WTC11 (cell line): ENCODE data around the gene FCRL6. TPM values are rescaled to one million over a fixed set of nuclear protein-coding genes. Genes with fewer than 3 reads are reported as not detected.

ENCODE experiments used
- ATAC-seq: fragments of 200-7000 bp; cut with Tn5 transposase; 2 replicates; pipeline ENCODE4 v1.10.0; 2021; ENCODE audit warnings: mild to moderate bottlenecking, moderate library complexity
- CTCF ChIA-PET: fragments of 300-600 bp; sonication (Branson Sonifier 250); formaldehyde crosslinking; loops from one replicate; lab custom pipeline; 2021; ENCODE audit warnings: antibody characterized with exemption; lab: Charles Lee
- POLR2A ChIA-PET: fragments of 350-600 bp; sonication (Branson Sonifier 250); formaldehyde crosslinking; loops from one replicate; lab custom pipeline; 2021; ENCODE audit warnings: antibody characterized with exemption; lab: Charles Lee
- DNase-seq: peaks from one replicate; pipeline ENCODE4 v3.0.0; 2021; ENCODE audit warnings: low spot score
- H3K27ac Mint-ChIP-seq: 2 replicates; pipeline ENCODE4 v1.8.0; 2021; ENCODE audit warnings: mixed read lengths
- H3K27me3 Mint-ChIP-seq: 2 replicates; pipeline ENCODE4 v1.8.0; 2021; ENCODE audit warnings: low read depth, mild to moderate bottlenecking, moderate library complexity, mixed read lengths
- H3K36me3 Mint-ChIP-seq: 2 replicates; pipeline ENCODE4 v1.8.0; 2021; ENCODE audit warnings: mixed read lengths
- H3K4me1 Mint-ChIP-seq: 2 replicates; pipeline ENCODE4 v1.8.0; 2022; ENCODE audit warnings: mixed read lengths
- H3K4me3 Mint-ChIP-seq: 2 replicates; pipeline ENCODE4 v1.8.0; 2021; ENCODE audit warnings: mild to moderate bottlenecking, moderate library complexity, mixed read lengths
- H3K9me3 Mint-ChIP-seq: 2 replicates; pipeline ENCODE4 v1.8.0; 2021; ENCODE audit warnings: mixed read lengths
- ELF4 ChIP-seq: sonication (generic); formaldehyde crosslinking; IDR thresholded peaks from 2 replicates; pipeline ENCODE4 v1.8.1; 2022; ENCODE audit warnings: low read depth, mild to moderate bottlenecking, moderate library complexity, missing genetic modification reagents
- FOXK1 ChIP-seq: sonication (generic); formaldehyde crosslinking; IDR thresholded peaks from 2 replicates; pipeline ENCODE4 v1.8.0; 2022; ENCODE audit warnings: mild to moderate bottlenecking, moderate library complexity, missing genetic modification reagents
- GABPB1 ChIP-seq: sonication (generic); formaldehyde crosslinking; IDR thresholded peaks from 2 replicates; pipeline ENCODE4 v1.8.1; 2023; ENCODE audit warnings: mild to moderate bottlenecking, missing genetic modification reagents
- GRHL2 ChIP-seq: fragments of 250-450 bp; sonication (Bioruptor Pico); IDR thresholded peaks from 2 replicates; pipeline ENCODE4 v1.8.0; 2022; ENCODE audit warnings: mild to moderate bottlenecking, moderate library complexity; ENCODE audit not compliant: insufficient replicate concordance, severe bottlenecking
- GTF2I ChIP-seq: fragments of 250-450 bp; sonication (Bioruptor Pico); conservative IDR thresholded peaks from 2 replicates; pipeline ENCODE4 v1.4.0; 2021; ENCODE audit warnings: mild to moderate bottlenecking
- IRF2 ChIP-seq: sonication (generic); formaldehyde crosslinking; IDR thresholded peaks from 2 replicates; pipeline ENCODE4 v1.8.0; 2022; ENCODE audit warnings: low read depth, missing genetic modification reagents, borderline replicate concordance
- NR1H2 ChIP-seq: sonication (generic); formaldehyde crosslinking; IDR thresholded peaks from 2 replicates; pipeline ENCODE4 v1.9.0; 2021; ENCODE audit warnings: mild to moderate bottlenecking, moderate library complexity, missing genetic modification reagents
- PRRX2 ChIP-seq: fragments of 250-450 bp; sonication (Bioruptor Pico); IDR thresholded peaks from 2 replicates; pipeline ENCODE4 v1.8.0; 2021; ENCODE audit warnings: mild to moderate bottlenecking
- RELA ChIP-seq: sonication (generic); formaldehyde crosslinking; IDR thresholded peaks from 2 replicates; pipeline ENCODE4 v1.8.1; 2022; ENCODE audit warnings: missing genetic modification reagents, mild to moderate bottlenecking, borderline replicate concordance
- SMAD3 ChIP-seq: sonication (generic); formaldehyde crosslinking; IDR thresholded peaks from 2 replicates; pipeline ENCODE4 v1.8.0; 2022; ENCODE audit warnings: missing genetic modification reagents, mild to moderate bottlenecking, borderline replicate concordance
- SMAD4 ChIP-seq: sonication (generic); formaldehyde crosslinking; IDR thresholded peaks from 2 replicates; pipeline ENCODE4 v1.8.0; 2022; ENCODE audit warnings: mild to moderate bottlenecking, missing genetic modification reagents
- TCF7 ChIP-seq: sonication (generic); formaldehyde crosslinking; IDR thresholded peaks from 2 replicates; pipeline ENCODE4 v1.8.0; 2022; ENCODE audit warnings: mild to moderate bottlenecking, low read depth, missing genetic modification reagents, moderate library complexity
- TEAD1 ChIP-seq: sonication (generic); formaldehyde crosslinking; IDR thresholded peaks from 2 replicates; pipeline ENCODE4 v1.8.0; 2022; ENCODE audit warnings: mild to moderate bottlenecking, missing genetic modification reagents
- ZBTB21 ChIP-seq: sonication (generic); formaldehyde crosslinking; IDR thresholded peaks from 2 replicates; pipeline ENCODE4 v1.8.1; 2023; ENCODE audit warnings: mild to moderate bottlenecking, missing genetic modification reagents, borderline replicate concordance
- ZNF121 ChIP-seq: sonication (generic); formaldehyde crosslinking; IDR thresholded peaks from 2 replicates; pipeline ENCODE4 v1.8.0; 2023; ENCODE audit warnings: missing genetic modification reagents
- ZNF138 ChIP-seq: sonication (generic); formaldehyde crosslinking; conservative IDR thresholded peaks from 2 replicates; pipeline ENCODE4 v1.8.1; 2022; ENCODE audit warnings: mild to moderate bottlenecking, moderate library complexity, missing genetic modification reagents
- ZNF317 ChIP-seq: sonication (generic); formaldehyde crosslinking; IDR thresholded peaks from 2 replicates; pipeline ENCODE4 v1.8.1; 2023; ENCODE audit warnings: low read depth, mild to moderate bottlenecking, moderate library complexity, missing genetic modification reagents, borderline replicate concordance
- total RNA-seq: library from RNA; stranded (reverse); gene quantifications from 3 replicates; pipeline ENCODE4 v1.2.3, GENCODE V29; 2021
- TF ChIP-seq, protein P1 (sequence below): fragments of 250-450 bp; sonication (Bioruptor Pico); IDR thresholded peaks from 2 replicates; pipeline ENCODE4 v2.1.2; 2022; ENCODE audit warnings: mild to moderate bottlenecking, moderate library complexity
- TF ChIP-seq, protein P2 (sequence below): sonication (generic); formaldehyde crosslinking; IDR thresholded peaks from 2 replicates; pipeline ENCODE4 v1.8.0; 2022; ENCODE audit warnings: mild to moderate bottlenecking, missing genetic modification reagents
- TF ChIP-seq, protein P3 (sequence below): sonication (generic); formaldehyde crosslinking; IDR thresholded peaks from 2 replicates; pipeline ENCODE4 v1.8.0; 2022; ENCODE audit warnings: mild to moderate bottlenecking, missing genetic modification reagents
- TF ChIP-seq, protein P4 (sequence below): fragments of 250-450 bp; sonication (Bioruptor Pico); IDR thresholded peaks from 2 replicates; pipeline ENCODE4 v1.9.0; 2021; ENCODE audit warnings: mild to moderate bottlenecking
- TF ChIP-seq, protein P5 (sequence below): fragments of 250-450 bp; sonication (Bioruptor Pico); conservative IDR thresholded peaks from 2 replicates; pipeline ENCODE4 v1.9.0; 2021; ENCODE audit warnings: mild to moderate bottlenecking
- TF ChIP-seq, protein P6 (sequence below): sonication (generic); formaldehyde crosslinking; IDR thresholded peaks from 2 replicates; pipeline ENCODE4 v1.8.1; 2022; ENCODE audit warnings: missing genetic modification reagents, borderline replicate concordance

The FCRL6 gene
- total RNA-seq, 1 experiment from 2014 or later = not detected

DNA sequence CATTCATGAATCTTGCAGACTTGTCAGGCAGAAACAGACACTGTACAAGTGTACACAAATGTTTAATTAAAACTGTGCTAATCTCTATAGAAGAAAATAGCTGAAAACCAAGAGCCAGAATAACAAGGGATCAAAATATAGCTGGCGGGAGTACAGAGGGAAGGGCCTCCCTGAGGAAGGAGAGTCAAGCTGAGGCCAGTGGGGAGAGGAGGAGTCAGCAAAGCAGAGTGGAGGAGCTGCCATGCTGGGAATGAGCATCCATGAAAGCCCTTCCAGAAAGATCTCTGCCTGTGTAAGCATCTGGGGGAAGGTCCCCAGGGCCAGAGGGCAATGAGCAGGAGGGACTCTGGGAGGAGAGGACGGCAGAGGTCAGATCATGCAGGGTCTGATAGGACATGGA, 39.6 kb downstream of the FCRL6 start (continued):
- no peak for TF ChIP-seq SMAD3 (CRISPR knock-in tag)
- no peak for TF ChIP-seq ZNF317 (CRISPR knock-in tag)
- no peak for TF ChIP-seq TCF7 (CRISPR knock-in tag)
- TF ChIP-seq ELF4 (CRISPR knock-in tag) = no peak
- TF ChIP-seq, protein P1, sequence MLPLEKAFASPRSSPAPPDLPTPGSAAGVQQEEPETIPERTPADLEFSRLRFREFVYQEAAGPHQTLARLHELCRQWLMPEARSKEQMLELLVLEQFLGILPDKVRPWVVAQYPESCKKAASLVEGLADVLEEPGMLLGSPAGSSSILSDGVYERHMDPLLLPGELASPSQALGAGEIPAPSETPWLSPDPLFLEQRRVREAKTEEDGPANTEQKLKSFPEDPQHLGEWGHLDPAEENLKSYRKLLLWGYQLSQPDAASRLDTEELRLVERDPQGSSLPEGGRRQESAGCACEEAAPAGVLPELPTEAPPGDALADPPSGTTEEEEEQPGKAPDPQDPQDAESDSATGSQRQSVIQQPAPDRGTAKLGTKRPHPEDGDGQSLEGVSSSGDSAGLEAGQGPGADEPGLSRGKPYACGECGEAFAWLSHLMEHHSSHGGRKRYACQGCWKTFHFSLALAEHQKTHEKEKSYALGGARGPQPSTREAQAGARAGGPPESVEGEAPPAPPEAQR (CRISPR knock-in tag) = no peak
- TF ChIP-seq IRF2 (CRISPR knock-in tag) = no peak
- TF ChIP-seq, protein P2, sequence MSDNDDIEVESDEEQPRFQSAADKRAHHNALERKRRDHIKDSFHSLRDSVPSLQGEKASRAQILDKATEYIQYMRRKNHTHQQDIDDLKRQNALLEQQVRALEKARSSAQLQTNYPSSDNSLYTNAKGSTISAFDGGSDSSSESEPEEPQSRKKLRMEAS (CRISPR knock-in tag) = no peak
- no peak for TF ChIP-seq FOXK1 (CRISPR knock-in tag)
- TF ChIP-seq, protein P3, sequence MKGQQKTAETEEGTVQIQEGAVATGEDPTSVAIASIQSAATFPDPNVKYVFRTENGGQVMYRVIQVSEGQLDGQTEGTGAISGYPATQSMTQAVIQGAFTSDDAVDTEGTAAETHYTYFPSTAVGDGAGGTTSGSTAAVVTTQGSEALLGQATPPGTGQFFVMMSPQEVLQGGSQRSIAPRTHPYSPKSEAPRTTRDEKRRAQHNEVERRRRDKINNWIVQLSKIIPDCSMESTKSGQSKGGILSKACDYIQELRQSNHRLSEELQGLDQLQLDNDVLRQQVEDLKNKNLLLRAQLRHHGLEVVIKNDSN (CRISPR knock-in tag) = no peak
- no peak for TF ChIP-seq SMAD4

DNA sequence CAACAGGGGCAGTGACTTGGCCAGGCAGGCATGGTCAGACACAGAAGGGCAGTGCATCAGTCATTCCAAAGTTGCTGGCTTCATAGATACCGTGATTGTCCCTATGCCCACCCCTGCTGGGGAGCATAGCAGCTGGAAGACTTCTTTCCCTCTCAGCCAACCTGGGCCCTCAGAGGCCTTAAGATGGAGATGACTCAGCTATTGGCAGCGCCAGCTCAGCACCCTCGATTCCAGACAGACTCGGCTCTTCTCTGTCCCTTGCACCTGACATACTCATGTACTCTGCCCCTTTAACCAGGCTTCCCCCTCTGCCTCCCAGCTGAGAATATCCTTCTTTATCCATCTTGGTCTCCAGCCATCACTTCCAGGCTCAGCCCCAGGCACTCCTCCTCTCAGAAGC, 41.3 kb downstream of the FCRL6 start:
- no peak for ATAC-seq
- Mint-ChIP-seq H3K27ac (no peak overlapping the region), H3K4me1 (peaks cover 6% of the 10 kb centered on the region), H3K4me3 (no peak overlapping the region), H3K27me3 (peaks cover 2% of the 10 kb centered on the region; the same call in 1 of the 2 replicates), H3K9me3 (no peaks in the 10 kb centered on the region), H3K36me3 (no peaks in the 10 kb centered on the region)
- TF ChIP-seq FOXK1 (CRISPR knock-in tag) = no peak
- TF ChIP-seq ZBTB21 (CRISPR knock-in tag) = no peak
- DNase-seq = no peak
- ChIA-PET CTCF (interaction anchor here (0.8 to 2.3 kb wide), 5 partner anchors 10 to 632 kb away, joined by 3 to 7 read pairs (median 4); no protein-coding TSS in a partner anchor), POLR2A (no interaction called here)

DNA sequence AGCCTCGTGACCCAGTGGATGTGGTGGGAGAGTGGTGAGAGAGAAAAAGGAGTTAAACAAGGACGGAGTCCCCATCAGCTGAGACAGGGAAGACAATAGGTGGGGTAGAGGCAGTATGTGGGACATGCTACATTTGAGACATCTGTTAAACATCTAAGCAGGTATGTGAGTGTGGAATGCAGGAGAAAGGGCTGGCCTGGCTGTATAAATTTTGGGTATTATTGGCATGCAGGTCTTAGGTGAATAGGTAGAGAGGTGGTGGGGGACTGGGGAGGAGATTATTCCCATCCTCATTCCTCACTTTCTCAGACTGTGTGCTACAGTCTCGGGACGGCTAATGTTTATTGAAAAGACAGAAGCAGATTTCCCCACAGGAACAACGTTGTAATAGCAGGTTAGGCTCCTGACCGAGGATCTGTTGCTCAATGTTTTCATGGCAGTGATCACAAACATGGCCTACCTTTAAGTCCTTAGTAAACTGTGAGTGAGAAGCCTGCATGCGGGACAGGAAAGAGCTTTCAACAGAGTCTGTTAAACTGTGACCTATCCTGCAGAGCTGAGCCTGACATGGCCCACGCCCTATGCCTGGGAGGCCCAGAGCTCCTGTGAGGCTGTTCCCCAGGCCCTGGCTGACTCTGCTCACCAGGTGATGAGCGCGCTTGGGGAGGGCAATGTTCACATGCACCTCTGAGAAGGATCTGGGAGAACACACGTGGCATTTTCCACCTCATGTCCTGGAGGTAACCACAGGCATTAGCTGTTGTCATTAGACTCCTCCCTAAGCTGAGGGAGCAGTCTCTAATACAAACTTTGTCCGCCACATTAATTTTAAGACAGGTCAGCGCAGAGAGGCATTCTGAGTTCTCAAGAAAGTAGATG, 43.8 kb downstream of the FCRL6 start:
- H3K4me3 Mint-ChIP-seq = no peak overlapping the region
- H3K4me1 Mint-ChIP-seq = peaks cover 6% of the 10 kb centered on the region
- DNase-seq (no peak), ATAC-seq (no peak; the same call in 1 of the 2 replicates)
- no peaks in the 10 kb centered on the region for H3K36me3 Mint-ChIP-seq
- ChIA-PET POLR2A (no interaction called here), CTCF (interaction anchor here (0.7 kb wide), 1 partner anchor 16 kb away, joined by 3 read pairs; no protein-coding TSS in a partner anchor)
- TF ChIP-seq ZNF138 (CRISPR knock-in tag) = no peak
- no peak for TF ChIP-seq PRRX2 (CRISPR knock-in tag)
- no peak for TF ChIP-seq ELF4 (CRISPR knock-in tag)
- TF ChIP-seq RELA = no peak
- TF ChIP-seq GTF2I = no peak
- no peak for TF ChIP-seq IRF2 (CRISPR knock-in tag)
- no peak for TF ChIP-seq ZNF121 (CRISPR knock-in tag)
- TF ChIP-seq NR1H2 = no peak
- TF ChIP-seq, protein P4, sequence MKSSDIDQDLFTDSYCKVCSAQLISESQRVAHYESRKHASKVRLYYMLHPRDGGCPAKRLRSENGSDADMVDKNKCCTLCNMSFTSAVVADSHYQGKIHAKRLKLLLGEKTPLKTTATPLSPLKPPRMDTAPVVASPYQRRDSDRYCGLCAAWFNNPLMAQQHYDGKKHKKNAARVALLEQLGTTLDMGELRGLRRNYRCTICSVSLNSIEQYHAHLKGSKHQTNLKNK (CRISPR knock-in tag) = no peak
- TF ChIP-seq, protein P5, sequence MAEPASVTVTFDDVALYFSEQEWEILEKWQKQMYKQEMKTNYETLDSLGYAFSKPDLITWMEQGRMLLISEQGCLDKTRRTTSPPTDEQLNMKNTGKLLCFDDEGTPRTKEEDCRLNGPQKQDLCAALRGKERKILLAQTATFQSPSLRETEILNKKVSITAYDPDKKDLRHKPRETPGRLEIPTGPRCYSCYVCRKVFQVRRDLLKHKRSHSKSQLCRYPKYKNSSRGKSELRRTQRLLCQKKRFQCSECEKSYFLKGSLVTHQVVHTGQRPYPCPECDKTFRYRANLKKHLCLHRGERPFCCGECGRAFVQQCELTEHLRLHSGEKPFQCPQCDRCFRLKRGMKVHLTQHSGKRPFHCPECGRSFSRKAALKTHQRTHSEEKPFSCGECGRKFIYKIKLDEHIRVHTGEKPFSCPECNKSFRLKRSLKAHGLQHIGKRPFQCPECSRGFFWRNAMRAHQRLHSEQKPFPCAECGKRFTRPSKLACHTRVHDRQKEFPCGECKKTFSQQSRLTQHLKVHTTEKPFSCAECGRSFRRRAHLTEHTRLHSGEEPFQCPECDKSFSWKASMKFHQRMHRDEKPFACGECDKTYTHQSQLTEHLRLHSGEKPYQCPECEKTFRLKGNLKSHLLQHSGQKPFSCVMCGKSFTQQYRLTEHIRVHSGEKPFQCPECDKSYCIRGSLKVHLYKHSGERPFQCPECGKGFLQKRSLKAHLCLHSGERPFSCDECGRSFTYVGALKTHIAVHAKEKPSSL = no peak
- no peak for TF ChIP-seq TEAD1 (CRISPR knock-in tag)
- no peak for TF ChIP-seq GRHL2 (CRISPR knock-in tag)
- TF ChIP-seq, protein P6, sequence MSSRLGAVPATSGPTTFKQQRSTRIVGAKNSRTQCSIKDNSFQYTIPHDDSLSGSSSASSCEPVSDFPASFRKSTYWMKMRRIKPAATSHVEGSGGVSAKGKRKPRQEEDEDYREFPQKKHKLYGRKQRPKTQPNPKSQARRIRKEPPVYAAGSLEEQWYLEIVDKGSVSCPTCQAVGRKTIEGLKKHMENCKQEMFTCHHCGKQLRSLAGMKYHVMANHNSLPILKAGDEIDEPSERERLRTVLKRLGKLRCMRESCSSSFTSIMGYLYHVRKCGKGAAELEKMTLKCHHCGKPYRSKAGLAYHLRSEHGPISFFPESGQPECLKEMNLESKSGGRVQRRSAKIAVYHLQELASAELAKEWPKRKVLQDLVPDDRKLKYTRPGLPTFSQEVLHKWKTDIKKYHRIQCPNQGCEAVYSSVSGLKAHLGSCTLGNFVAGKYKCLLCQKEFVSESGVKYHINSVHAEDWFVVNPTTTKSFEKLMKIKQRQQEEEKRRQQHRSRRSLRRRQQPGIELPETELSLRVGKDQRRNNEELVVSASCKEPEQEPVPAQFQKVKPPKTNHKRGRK (CRISPR knock-in tag) = no peak
- no peak for TF ChIP-seq GABPB1 (CRISPR knock-in tag)
- peaks cover 5% of the 10 kb centered on the region; the same call in 1 of the 2 replicates for H3K27me3 Mint-ChIP-seq
- H3K9me3 Mint-ChIP-seq = no peaks in the 10 kb centered on the region
- H3K27ac Mint-ChIP-seq = no peak overlapping the region
